Activated CD4-positive, alpha-beta memory T cell treated with anti-CD3 and anti-CD28 coated beads for 36 hours (primary cell): ENCODE results near the gene SYNJ2BP. TPM values are rescaled to one million over a fixed set of nuclear protein-coding genes. Genes with fewer than 3 reads are reported as not detected.
A peak's percentile ranks its signal among the peaks of the same experiment; 100 is the strongest.
"Not testable (repeated sequence)": the region's sequence is repeated elsewhere in the genome, so short reads cannot be mapped to it uniquely, and the experiment has no call there.

Source experiments
- CTCF ChIA-PET: fragments of 350-600 bp; sonication (Branson Sonifier 250); formaldehyde crosslinking; loops from one replicate; lab custom pipeline; 2021; ENCODE audit warnings: antibody characterized with exemption, inconsistent platforms; lab: Charles Lee
- POLR2A ChIA-PET: fragments of 350-600 bp; sonication (Branson Sonifier 250); formaldehyde crosslinking; loops from one replicate; lab custom pipeline; 2021; ENCODE audit warnings: antibody characterized with exemption; lab: Charles Lee
- DNase-seq: peaks from one replicate; pipeline ENCODE4 v3.0.0-alpha.2; 2020
- H3K27ac Mint-ChIP-seq: one replicate; pipeline ENCODE4 v1.8.0; 2021; ENCODE audit warnings: mixed read lengths
- H3K27me3 Mint-ChIP-seq: one replicate; pipeline ENCODE4 v1.8.0; 2021; ENCODE audit warnings: mixed read lengths
- H3K36me3 Mint-ChIP-seq: one replicate; pipeline ENCODE4 v1.8.0; 2021; ENCODE audit warnings: mixed read lengths
- H3K4me1 Mint-ChIP-seq: one replicate; pipeline ENCODE4 v1.8.0; 2021; ENCODE audit warnings: low read depth, mixed read lengths
- H3K4me3 Mint-ChIP-seq: one replicate; pipeline ENCODE4 v1.8.0; 2021; ENCODE audit warnings: mild to moderate bottlenecking, mixed read lengths
- H3K9me3 Mint-ChIP-seq: one replicate; pipeline ENCODE4 v1.8.0; 2021; ENCODE audit warnings: mixed read lengths
- intact Hi-C: fragments of 100-400 bp; cut with micrococcal nuclease; formaldehyde crosslinking; loops from one replicate; pipeline ENCODE4 v1.15.1; 2023
- total RNA-seq, 2 experiments: library from RNA; stranded (reverse); gene quantifications; one replicate each; pipeline ENCODE4 v1.2.3, GENCODE V29; 2021

Gene SYNJ2BP, protein sequence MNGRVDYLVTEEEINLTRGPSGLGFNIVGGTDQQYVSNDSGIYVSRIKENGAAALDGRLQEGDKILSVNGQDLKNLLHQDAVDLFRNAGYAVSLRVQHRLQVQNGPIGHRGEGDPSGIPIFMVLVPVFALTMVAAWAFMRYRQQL
- 1 to 10 TPM; 5.7 to 5.8 TPM for total RNA-seq

GRCh38 chr14:70416725-70417349 is at the start of gene SYNJ2BP:
TSS of gene SYNJ2BP (minus strand) at chr14:70417090. CDS start at chr14:70416963, 127 bp downstream.
- H3K27me3 Mint-ChIP-seq = no peaks in the 10 kb centered on the region

DNA sequence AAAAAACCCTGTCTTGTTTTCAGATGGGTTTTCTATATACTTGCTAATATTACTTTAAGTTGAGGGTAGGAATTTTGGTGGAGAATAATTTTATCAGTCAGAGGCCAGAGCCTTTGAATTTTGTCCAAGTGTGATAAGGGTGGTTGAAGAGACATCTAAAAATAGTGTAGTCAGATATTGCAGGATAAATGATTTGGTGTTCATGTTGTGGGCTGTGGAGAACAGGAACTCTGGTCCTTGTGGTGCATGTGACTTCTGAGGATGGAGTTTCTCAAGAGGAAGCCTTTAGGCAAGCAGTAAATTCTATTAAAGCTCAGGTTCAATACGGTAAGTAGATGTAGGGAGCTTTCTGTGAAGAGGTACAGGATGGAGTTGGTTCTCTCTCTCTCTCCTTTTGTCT is 37.8 kb upstream of the SYNJ2BP start:
- Mint-ChIP-seq H3K27me3 (no peaks in the 10 kb centered on the region), H3K36me3 (no peaks in the 10 kb centered on the region), H3K4me3 (no peak overlapping the region), H3K9me3 (no peaks in the 10 kb centered on the region), H3K27ac (no peak overlapping the region), H3K4me1 (no peaks in the 10 kb centered on the region)
- DNase-seq = no peak
- ChIA-PET CTCF (no interaction called here), POLR2A (no interaction called here)
- intact Hi-C loops = no loop called here

More at GRCh38 chr14:70416725-70417349, at the start of gene SYNJ2BP:
- POLR2A ChIA-PET = no interaction called here
- peak; percentile 69 for DNase-seq
- Mint-ChIP-seq H3K9me3 (no peaks in the 10 kb centered on the region), H3K27ac (peak within 1 kb of the TSS; percentile 47), H3K4me1 (peaks cover 22% of the 10 kb centered on the region), H3K36me3 (no peaks in the 10 kb centered on the region), H3K4me3 (peak within 1 kb of the TSS; percentile 83)
- intact Hi-C loops = loop anchor here (5.0 kb wide), 1 partner anchor 60 kb away; the partner anchor contains the start of gene COX16
- CTCF ChIA-PET = no interaction called here

DNA sequence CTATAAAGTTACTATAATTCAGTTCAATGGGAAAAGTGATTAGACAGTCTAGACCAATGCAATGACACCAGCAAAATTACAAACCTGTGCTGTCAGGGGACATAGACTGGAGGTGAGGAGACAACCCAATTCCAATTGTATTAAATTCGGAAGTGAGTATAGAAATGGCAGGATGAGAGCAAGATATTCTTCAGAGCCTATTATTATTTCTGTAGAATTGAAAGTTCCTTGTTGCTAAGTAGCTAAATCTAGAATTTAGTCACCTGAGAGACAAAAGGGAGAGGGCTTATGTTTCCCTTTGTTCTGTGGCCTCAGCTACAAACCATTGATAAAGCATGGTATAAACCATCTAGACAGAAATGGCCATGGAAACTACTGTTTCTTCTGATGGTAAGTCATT is 35.0 kb upstream of the SYNJ2BP start, which contains the start of gene ADAM21:
ADAM21 (plus strand) TSS at position 301 of the 400 bp plus-strand sequence. CDS start 5,326 bp downstream, outside the sequence.
- Mint-ChIP-seq H3K27ac (no peak within 1 kb of the TSS), H3K4me3 (no peak within 1 kb of the TSS), H3K9me3 (no peaks in the 10 kb centered on the region), H3K36me3 (no peaks in the 10 kb centered on the region), H3K4me1 (no peaks in the 10 kb centered on the region), H3K27me3 (no peaks in the 10 kb centered on the region)
- ChIA-PET CTCF (no interaction called here), POLR2A (no interaction called here)
- DNase-seq = no peak
- intact Hi-C loops = no loop called here

- Mint-ChIP-seq H3K9me3 (peaks cover 6% of the 10 kb centered on the region), H3K36me3 (peaks cover 5% of the 10 kb centered on the region), H3K4me3 (no peak overlapping the region), H3K27me3 (no peaks in the 10 kb centered on the region), H3K27ac (no peak overlapping the region), H3K4me1 (no peaks in the 10 kb centered on the region)
- ChIA-PET POLR2A (no interaction called here), CTCF (no interaction called here)
- no peak for DNase-seq
- intact Hi-C loops = no loop called here
Observed at GRCh38 chr14:70448633-70449340, 31.9 kb upstream of the SYNJ2BP start.

GRCh38 chr14:70442750-70443149 is 25.9 kb upstream of the SYNJ2BP start:
- Mint-ChIP-seq H3K9me3 (peaks cover 33% of the 10 kb centered on the region), H3K27ac (no peak overlapping the region), H3K27me3 (peaks cover 4% of the 10 kb centered on the region), H3K4me1 (no peaks in the 10 kb centered on the region), H3K36me3 (peaks cover 13% of the 10 kb centered on the region), H3K4me3 (no peak overlapping the region)
- DNase-seq = no peak
- CTCF ChIA-PET = no interaction called here
- intact Hi-C loops = no loop called here
- POLR2A ChIA-PET = no interaction called here

GRCh38 chr14:70441641-70442040 is 24.8 kb upstream of the SYNJ2BP start:
- POLR2A ChIA-PET = no interaction called here
- no peaks in the 10 kb centered on the region for H3K4me1 Mint-ChIP-seq
- no peak overlapping the region for H3K4me3 Mint-ChIP-seq
- intact Hi-C loops = no loop called here
- no peak for DNase-seq
- H3K27me3 Mint-ChIP-seq = peaks cover 4% of the 10 kb centered on the region
- peaks cover 13% of the 10 kb centered on the region for H3K36me3 Mint-ChIP-seq
- H3K9me3 Mint-ChIP-seq = peaks cover 44% of the 10 kb centered on the region
- no peak overlapping the region for H3K27ac Mint-ChIP-seq
- CTCF ChIA-PET = no interaction called here

DNA sequence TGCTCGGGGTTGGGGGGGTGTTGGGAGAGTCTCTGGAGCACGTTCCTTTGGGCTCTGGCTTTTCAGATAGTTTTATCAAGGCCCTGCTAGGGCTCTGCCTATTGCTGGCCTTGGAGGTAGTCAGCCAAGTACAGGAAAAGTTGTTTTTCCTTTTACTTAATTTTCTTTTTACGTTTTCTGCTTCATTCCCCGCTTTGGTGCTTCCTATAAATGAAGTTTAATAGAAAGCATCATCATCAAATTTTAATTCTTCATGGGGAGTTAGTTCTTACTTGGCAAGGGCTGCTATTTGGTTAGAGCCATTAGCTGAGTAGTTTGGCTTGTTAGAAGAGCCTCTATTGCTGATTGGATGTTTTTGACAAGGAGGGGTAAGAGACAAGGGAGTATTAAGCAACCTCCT is 20.0 kb upstream of the SYNJ2BP start:
- Mint-ChIP-seq H3K27me3 (peaks cover 9% of the 10 kb centered on the region), H3K27ac (no peak overlapping the region), H3K4me3 (no peak overlapping the region), H3K4me1 (no peaks in the 10 kb centered on the region), H3K9me3 (peaks cover 48% of the 10 kb centered on the region), H3K36me3 (peaks cover 3% of the 10 kb centered on the region)
- POLR2A ChIA-PET = no interaction called here
- CTCF ChIA-PET = no interaction called here
- intact Hi-C loops = no loop called here
- DNase-seq = no peak

DNA sequence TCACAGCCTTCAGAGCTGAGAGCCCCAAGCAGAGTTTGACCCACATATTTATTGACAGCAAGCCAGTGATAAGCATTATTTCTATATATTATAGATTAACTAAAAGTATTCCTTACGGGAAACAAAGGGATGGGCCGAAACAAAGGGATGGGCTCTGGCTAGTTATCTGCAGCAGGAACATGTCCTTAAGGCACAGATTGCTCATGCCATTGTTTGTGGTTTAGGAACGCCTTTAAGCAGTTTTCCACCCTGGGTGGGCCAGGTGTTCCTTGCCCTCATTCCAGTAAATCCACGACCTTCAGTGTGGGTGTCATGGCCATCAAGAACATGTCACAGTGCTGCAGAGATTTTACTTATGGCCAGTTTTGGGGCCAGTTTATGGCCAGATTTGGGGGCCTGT is 9.7 kb upstream of the SYNJ2BP start:
- H3K27me3 Mint-ChIP-seq, intact Hi-C loops, DNase-seq, H3K4me3 Mint-ChIP-seq, CTCF ChIA-PET, H3K4me1 Mint-ChIP-seq, H3K36me3 Mint-ChIP-seq, POLR2A ChIA-PET, H3K27ac Mint-ChIP-seq: not testable (repeated sequence)
- H3K9me3 Mint-ChIP-seq = peaks cover 10% of the 10 kb centered on the region

GRCh38 chr14:70425354-70425753 is 8.5 kb upstream of the SYNJ2BP start:
- H3K4me3 Mint-ChIP-seq = no peak overlapping the region
- H3K4me1 Mint-ChIP-seq = no peaks in the 10 kb centered on the region
- POLR2A ChIA-PET = no interaction called here
- H3K27ac Mint-ChIP-seq = no peak overlapping the region
- no peak for DNase-seq
- H3K36me3 Mint-ChIP-seq = no peaks in the 10 kb centered on the region
- H3K9me3 Mint-ChIP-seq = no peaks in the 10 kb centered on the region
- H3K27me3 Mint-ChIP-seq = peaks cover 3% of the 10 kb centered on the region
- intact Hi-C loops = no loop called here
- CTCF ChIA-PET = no interaction called here

GRCh38 chr14:70422538-70422937 is 5.6 kb upstream of the SYNJ2BP start:
- Mint-ChIP-seq H3K4me1 (no peaks in the 10 kb centered on the region), H3K36me3 (no peaks in the 10 kb centered on the region), H3K9me3 (no peaks in the 10 kb centered on the region), H3K4me3 (no peak overlapping the region), H3K27me3 (no peaks in the 10 kb centered on the region), H3K27ac (no peak overlapping the region)
- intact Hi-C loops = no loop called here
- CTCF ChIA-PET = no interaction called here
- no peak for DNase-seq
- POLR2A ChIA-PET = no interaction called here

- H3K27ac Mint-ChIP-seq, CTCF ChIA-PET, H3K4me3 Mint-ChIP-seq, H3K36me3 Mint-ChIP-seq, H3K27me3 Mint-ChIP-seq, DNase-seq, POLR2A ChIA-PET, H3K9me3 Mint-ChIP-seq: not testable (repeated sequence)
- H3K4me1 Mint-ChIP-seq = peaks cover 17% of the 10 kb centered on the region
- intact Hi-C loops = loop anchor here (5.0 kb wide), 1 partner anchor 62 kb away; the partner anchor contains the start of gene COX16
Observed at GRCh38 chr14:70419270-70419931, 2.5 kb upstream of the SYNJ2BP start.

- peak overlapping the region; percentile 47 for H3K27ac Mint-ChIP-seq
- no peaks in the 10 kb centered on the region for H3K36me3 Mint-ChIP-seq
- H3K9me3 Mint-ChIP-seq = no peaks in the 10 kb centered on the region
- POLR2A ChIA-PET = no interaction called here
- intact Hi-C loops = loop anchor here (5.0 kb wide), 1 partner anchor 59 kb away; the partner anchor contains the start of gene COX16
- H3K4me3 Mint-ChIP-seq = peak overlapping the region; percentile 83
- CTCF ChIA-PET = no interaction called here
- no peak for DNase-seq
- no peaks in the 10 kb centered on the region for H3K27me3 Mint-ChIP-seq
- H3K4me1 Mint-ChIP-seq = peaks cover 27% of the 10 kb centered on the region
Observed at GRCh38 chr14:70416338-70416724, 559 bp downstream of the SYNJ2BP start.
